NCI-H446 (cell line): Measurements from ENCODE around the gene RNASEH1.
"Not testable (repeated sequence)": the region's sequence is repeated elsewhere in the genome, so short reads cannot be mapped to it uniquely, and the experiment has no call there.

ENCODE experiments used
- DNase-seq, 2 experiments: peaks; one replicate each; lab custom pipeline; 2025; lab: John Stamatoyannopoulos, UW

RNASEH1 gene

DNA sequence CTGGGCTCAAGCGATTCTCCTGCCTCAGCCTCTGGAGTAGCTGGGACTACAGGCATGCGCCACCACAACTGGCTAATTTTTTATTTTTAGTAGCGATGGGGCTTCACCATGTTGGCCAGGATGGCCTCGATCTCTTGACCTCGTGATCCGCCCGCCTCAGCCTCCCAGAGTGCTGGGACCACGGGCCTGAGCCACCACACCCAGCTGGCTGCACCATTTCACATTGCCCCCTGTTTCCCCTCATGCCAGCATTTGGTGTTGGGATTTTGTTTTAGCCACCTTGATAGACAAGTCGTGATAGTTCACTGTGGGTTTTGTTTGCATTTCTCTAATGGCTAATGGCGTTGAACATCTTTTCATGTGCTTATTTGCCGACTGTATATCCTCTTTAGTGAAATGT is 31.0 kb upstream of the RNASEH1 start:
- no peak for DNase-seq

DNA sequence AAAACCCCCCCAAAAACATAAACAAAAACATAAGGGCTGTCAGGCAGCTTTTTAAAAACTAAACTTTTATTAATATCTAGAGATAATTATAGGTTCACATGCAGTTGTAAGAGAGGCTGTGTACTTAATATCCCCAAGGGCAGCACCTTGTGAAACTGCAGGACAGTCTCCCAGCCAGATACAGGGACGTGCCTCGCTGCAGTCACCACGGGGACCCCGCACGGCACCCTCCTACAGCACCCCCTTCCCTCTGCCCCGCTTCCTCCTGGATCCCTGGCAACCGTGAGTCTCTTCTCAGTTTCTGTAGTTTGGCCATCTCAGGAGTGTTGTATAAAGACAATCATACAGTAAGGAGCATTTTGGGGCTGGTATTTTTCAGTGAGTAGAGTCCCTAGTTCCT is 30.0 kb upstream of the RNASEH1 start:
- DNase-seq: no peak

DNA sequence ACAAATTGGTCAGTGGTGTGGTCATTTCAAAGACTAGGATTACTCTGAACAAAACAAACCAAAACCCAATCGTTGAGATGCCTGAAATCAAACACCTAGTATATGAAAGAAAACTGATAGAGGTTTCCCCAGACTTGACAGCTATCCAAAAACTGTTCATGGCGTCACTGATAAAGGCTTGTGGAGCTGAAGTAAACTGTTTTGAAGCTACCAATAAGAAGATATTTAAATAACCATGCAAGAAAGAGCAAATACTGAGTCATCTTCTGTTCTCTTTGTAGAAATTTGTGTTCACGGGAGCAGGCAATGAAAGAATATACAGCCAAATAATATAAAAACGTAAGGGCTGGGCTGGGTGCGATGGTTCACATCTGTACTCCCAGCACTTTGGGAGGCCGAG is 29.3 kb upstream of the RNASEH1 start:
- DNase-seq: no peak

- no peak for DNase-seq
Measured at GRCh38 chr2:3587021-3587420, 28.9 kb upstream of the RNASEH1 start.

GRCh38 chr2:3586220-3586619 is 28.1 kb upstream of the RNASEH1 start:
- DNase-seq: no peak

DNA sequence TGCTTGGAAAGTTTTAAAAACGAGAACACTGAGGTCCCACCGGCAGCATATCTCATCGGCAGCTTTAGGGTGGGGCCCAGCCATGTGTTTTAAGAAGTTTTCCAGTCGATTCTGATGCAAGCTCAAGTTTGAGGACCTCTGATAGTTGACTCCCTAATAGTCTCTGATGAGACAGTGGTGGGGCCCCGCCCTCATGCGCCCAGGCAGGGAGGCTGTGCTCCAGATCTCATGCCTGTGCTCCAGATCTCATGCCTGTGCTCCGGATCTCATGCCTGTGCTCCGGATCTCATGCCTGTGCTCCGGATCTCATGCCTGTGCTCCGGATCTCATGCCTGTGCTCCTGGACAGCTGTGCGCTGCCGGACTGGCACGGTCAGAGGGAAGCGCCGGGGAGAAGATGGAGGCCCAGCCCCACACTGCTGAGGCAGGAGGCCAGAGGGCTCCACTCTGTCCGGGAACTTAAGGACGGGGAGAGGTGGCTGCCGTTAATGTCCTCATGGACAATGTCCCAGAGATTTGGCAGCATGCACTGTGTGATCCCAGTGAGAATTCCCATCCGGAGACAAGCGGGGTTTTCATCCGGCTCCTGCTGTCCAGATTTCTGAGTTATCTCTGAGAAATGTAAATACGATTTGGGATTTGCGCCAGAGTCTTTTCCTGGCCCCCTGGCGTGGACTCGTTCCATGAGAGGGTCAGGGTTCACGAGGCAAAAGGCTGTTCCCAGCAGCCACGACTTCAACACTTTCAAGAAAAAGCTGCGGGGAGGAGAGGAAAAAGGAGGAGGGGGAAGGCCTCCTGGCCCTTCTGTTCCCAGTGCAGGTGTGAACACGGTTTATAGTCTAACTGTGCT is 27.4 kb upstream of the RNASEH1 start:
- no peak for DNase-seq

GRCh38 chr2:3584608-3585260 is 26.6 kb upstream of the RNASEH1 start:
- DNase-seq: no peak

GRCh38 chr2:3584076-3584475 is 25.9 kb upstream of the RNASEH1 start:
- DNase-seq: no peak

- no peak for DNase-seq
Measured at GRCh38 chr2:3581367-3582262, 23.5 kb upstream of the RNASEH1 start.

- no peak for DNase-seq
Measured at GRCh38 chr2:3580449-3580848, 22.3 kb upstream of the RNASEH1 start.

GRCh38 chr2:3578987-3579386 is 20.9 kb upstream of the RNASEH1 start:
- no peak for DNase-seq

GRCh38 chr2:3576263-3576630 is 18.1 kb upstream of the RNASEH1 start:
- DNase-seq: not testable (repeated sequence)

GRCh38 chr2:3575534-3576262 is 17.6 kb upstream of the RNASEH1 start:
- no peak for DNase-seq

GRCh38 chr2:3574155-3574554 is 16.0 kb upstream of the RNASEH1 start:
- no peak for DNase-seq

- DNase-seq: peak in 1 of 2 experiments; percentile 12
Measured at GRCh38 chr2:3572620-3573019, 14.5 kb upstream of the RNASEH1 start.

GRCh38 chr2:3571284-3571683 is 13.2 kb upstream of the RNASEH1 start:
- no peak for DNase-seq

DNA sequence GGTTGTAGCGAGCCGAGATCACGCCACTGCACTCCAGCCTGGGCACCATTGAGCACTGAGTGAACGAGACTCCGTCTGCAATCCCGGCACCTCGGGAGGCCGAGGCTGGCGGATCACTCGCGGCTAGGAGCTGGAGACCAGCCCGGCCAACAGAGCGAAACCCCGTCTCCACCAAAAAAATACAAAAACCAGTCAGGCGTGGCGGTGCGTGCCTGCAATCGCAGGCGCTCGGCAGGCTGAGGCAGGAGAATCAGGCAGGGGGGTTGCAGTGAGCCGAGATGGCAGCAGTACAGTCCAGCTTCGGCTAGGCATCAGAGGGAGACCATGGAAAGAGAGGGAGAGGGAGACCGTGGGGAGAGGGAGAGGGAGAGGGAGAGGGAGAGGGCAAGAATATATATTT is 11.5 kb upstream of the RNASEH1 start:
- DNase-seq: not testable (repeated sequence)

DNA sequence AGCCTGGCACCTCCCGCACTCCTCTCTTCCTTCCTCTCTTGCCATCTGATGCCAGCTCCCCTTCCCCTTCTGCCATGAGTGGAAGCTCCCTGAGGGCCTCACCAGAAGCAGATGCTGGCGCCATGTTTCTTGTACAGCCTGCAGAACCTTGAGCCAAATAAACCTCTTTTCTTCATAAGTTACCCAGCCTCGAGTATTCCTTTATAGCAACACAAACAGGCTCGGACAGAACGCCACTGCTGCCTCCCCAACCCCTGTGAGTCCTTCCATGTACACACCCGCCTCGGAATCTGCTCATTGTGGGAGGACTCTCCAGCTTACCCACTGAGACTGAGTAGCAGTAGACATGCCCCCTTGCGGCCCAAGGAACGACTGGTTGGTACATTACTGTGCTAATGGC is 8.7 kb upstream of the RNASEH1 start:
- no peak for DNase-seq

DNA sequence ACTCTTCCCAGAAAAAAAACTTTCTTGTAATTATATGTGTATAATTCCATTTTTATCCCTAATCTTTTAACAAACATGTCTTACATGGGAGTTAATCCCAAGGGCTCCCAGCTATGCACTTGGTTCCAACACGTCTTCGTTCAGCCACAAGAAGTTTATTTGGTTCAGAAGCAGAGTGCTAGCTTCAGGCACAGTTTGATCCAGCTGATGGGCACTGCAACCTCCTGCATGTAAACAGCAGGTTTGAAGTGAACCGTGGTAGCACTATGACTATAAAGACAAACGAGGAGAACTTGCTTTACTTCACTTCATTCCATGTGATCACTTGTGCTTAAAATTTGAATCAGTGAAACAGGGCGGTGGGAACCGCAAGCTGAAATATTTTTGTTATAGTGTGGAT is 7.0 kb upstream of the RNASEH1 start:
- DNase-seq: no peak

DNA sequence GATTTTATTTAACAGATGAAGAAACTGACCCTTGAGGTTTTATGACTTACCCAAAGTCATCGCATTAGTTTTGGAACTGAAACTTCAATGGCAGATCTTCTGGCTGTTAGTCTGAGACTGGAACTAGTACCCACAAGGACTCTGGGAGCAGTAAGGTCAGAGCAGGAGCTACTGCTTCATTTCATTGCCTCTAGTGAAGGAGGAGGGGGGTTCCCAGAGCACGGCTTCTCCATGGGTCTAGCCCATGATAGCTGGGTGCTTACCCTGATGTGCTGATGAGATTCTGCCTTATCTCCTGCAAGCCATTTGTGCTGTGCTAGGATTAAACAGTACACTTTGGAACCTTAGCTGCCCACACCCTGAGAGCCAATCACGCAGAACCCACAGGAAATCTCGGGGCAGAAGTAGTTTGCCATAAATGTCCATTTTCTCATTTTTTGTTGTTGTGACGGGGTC is 5.4 kb upstream of the RNASEH1 start:
- no peak for DNase-seq

DNA sequence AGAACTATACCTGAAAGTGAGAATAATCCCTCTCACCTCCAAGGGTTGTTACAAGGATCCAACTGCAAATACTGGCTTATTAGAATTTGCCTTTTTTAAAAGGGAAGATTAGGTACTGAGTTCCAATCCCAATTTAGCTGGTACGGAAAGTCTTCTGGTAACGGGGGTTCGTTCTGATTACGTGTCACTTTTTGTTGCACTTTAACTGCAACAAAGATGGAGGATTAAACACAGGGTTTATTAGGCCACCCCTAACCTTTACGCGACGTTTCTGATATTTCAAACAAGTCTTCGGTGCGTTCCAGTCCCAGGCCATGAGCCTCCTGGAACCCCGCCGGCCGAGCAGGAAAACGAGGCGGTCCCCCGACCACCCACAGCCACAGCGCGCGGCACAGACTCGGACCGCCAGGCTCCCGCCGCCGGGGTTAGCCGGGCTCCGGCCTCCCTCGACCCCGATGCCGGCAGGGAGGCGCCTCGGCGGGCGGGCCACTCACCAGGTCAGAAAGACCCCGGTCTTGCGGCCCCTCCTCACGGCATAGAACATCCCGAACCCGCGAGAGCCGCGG is 411 bp downstream of the RNASEH1 start:
- DNase-seq: no peak

DNA sequence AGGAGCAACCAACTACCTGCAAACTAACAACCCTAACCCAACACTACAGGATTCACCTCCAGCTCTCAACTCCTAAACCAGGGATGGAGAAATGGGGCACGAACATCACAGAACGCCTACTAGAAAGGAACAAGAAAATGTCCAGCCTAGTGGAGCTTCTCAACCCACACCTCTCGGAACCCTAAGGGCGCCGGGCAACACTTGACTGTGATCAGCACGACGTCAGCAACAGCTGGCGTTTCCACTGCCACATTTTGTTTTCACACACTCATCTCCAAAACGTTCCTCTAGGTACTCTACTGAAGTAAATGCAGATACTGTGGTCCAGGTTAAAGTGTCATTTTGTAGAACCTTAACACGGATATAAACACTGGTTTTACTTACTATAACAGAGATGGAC is 4.2 kb downstream of the RNASEH1 start:
- DNase-seq: no peak
